GM12878 (cell line): ENCODE results near the gene GSTM2. TPM values are rescaled to one million over a fixed set of nuclear protein-coding genes. Genes with fewer than 3 reads are reported as not detected.

Experiments
- ATAC-seq: fragments of 200-7000 bp; cut with Tn5 transposase; 3 replicates; pipeline ENCODE4 v1.9.1; 2020; ENCODE audit warnings: mild to moderate bottlenecking, moderate library complexity
- BruUV-seq: library from RNA; stranded (reverse); fragments of 400-500 nt; replicated peaks from 2 replicates; lab custom pipeline; 2021; lab: Mats Ljungman, UMichigan
- CTCF ChIA-PET: fragments of 300-600 bp; sonication (Branson Sonifier 250); formaldehyde crosslinking; extraction: SDS; loops from one replicate; lab custom pipeline; 2021; ENCODE audit warnings: inconsistent platforms; lab: Yijun Ruan, JAX
- POLR2A ChIA-PET: fragments of 350-600 bp; formaldehyde crosslinking; extraction: SDS; loops from one replicate; lab custom pipeline; 2021; ENCODE audit warnings: inconsistent platforms; lab: Charles Lee
- RAD21 ChIA-PET: fragments of 300-600 bp; sonication (Branson Sonifier 250); formaldehyde crosslinking; loops from one replicate; lab custom pipeline; 2023; ENCODE audit warnings: antibody characterized with exemption; ENCODE audit not compliant: unreplicated experiment; lab: Charles Lee
- SMC1A ChIA-PET: fragments of 300-600 bp; sonication (Branson Sonifier 250); formaldehyde crosslinking; loops from one replicate; lab custom pipeline; 2023; ENCODE audit not compliant: unreplicated experiment, uncharacterized antibody; lab: Charles Lee
- DNase-seq: peaks from one replicate; pipeline ENCODE4 v3.0.0-alpha.2; 2011; ENCODE audit warnings: low read depth, low spot score
- FAIRE-seq: peaks from 3 replicates; lab custom pipeline; 2011; peaks lifted over from hg19 to GRCh38; lab: Jason Lieb, UNC
- H2AFZ ChIP-seq: 2 replicates; pipeline ENCODE4 v1.6.0; 2011; ENCODE audit warnings: low read depth, low read length, control low read depth; ENCODE audit not compliant: control insufficient read depth
- H3K27ac ChIP-seq: 2 replicates; pipeline ENCODE4 v1.5.1; 2011; ENCODE audit warnings: control low read depth; ENCODE audit not compliant: control insufficient read depth, insufficient read depth
- H3K27me3 ChIP-seq, 2 experiments: replicated peaks in 1 of 2; 2 replicates each; pipeline versions ENCODE4 v1.6.0 to v1.6.1; 2011; ENCODE audit warnings: low read length in 1 of 2; ENCODE audit not compliant: control insufficient read depth in 2 of 2, insufficient read depth in 2 of 2
- H3K36me3 ChIP-seq, 2 experiments: 2 replicates each; pipeline ENCODE4 v1.5.1; 2011; ENCODE audit warnings: low read length in 1 of 2; ENCODE audit not compliant: control insufficient read depth in 2 of 2, insufficient read depth in 2 of 2
- H3K4me1 ChIP-seq: 2 replicates; pipeline ENCODE4 v1.6.1; 2011; ENCODE audit warnings: mild to moderate bottlenecking, low read length, moderate library complexity, mixed read lengths; ENCODE audit not compliant: control insufficient read depth, insufficient read depth
- H3K4me2 ChIP-seq: 2 replicates; pipeline ENCODE4 v1.6.0; 2011; ENCODE audit warnings: control low read depth; ENCODE audit not compliant: control insufficient read depth, insufficient read depth
- H3K4me3 ChIP-seq: fragments of 200-600 bp; sonication (generic); 2 replicates; pipeline ENCODE4 v1.5.1; 2016
- H3K79me2 ChIP-seq: 2 replicates; pipeline ENCODE4 v1.6.0; 2011; ENCODE audit warnings: low read length; ENCODE audit not compliant: control insufficient read depth, insufficient read depth
- H3K9ac ChIP-seq: 2 replicates; pipeline ENCODE4 v1.8.0; 2011; ENCODE audit warnings: low read length, control low read depth, mixed read lengths; ENCODE audit not compliant: control insufficient read depth, insufficient read depth
- H3K9me3 ChIP-seq: replicated peaks from 3 replicates; pipeline ENCODE4 v1.5.1; 2011; ENCODE audit warnings: mild to moderate bottlenecking, low read length; ENCODE audit not compliant: control insufficient read depth, insufficient read depth
- H4K20me1 ChIP-seq: 2 replicates; pipeline ENCODE4 v1.6.0; 2011; ENCODE audit not compliant: control insufficient read depth, insufficient read depth
- CHD4 ChIP-seq: fragments of 200-600 bp; sonication (generic); IDR thresholded peaks from 2 replicates; pipeline ENCODE4 v1.6.1; 2016; ENCODE audit warnings: mild to moderate bottlenecking
- ESRRA ChIP-seq: IDR thresholded peaks from 2 replicates; pipeline ENCODE4 v1.6.1; 2012; ENCODE audit warnings: mild to moderate bottlenecking, low read length, improper control_type of control experiment
- GABPA ChIP-seq: IDR thresholded peaks from 2 replicates; pipeline ENCODE4 v1.6.1; 2014; ENCODE audit warnings: antibody characterized with exemption, low read depth, mild to moderate bottlenecking, inconsistent platforms
- MTA2 ChIP-seq: fragments of 450-650 bp; IDR thresholded peaks from 2 replicates; pipeline ENCODE4 v1.6.1; 2016; ENCODE audit warnings: low read depth, mild to moderate bottlenecking, moderate library complexity
- MTA3 ChIP-seq: IDR thresholded peaks from 2 replicates; pipeline ENCODE4 v1.6.1; 2012; ENCODE audit warnings: low read length, inconsistent platforms, borderline replicate concordance
- MYC ChIP-seq: IDR thresholded peaks from 2 replicates; pipeline ENCODE4 v1.6.1; 2011; ENCODE audit warnings: mild to moderate bottlenecking, low read length, moderate library complexity, inconsistent platforms; ENCODE audit not compliant: insufficient read depth, insufficient replicate concordance, insufficient read length, severe bottlenecking
- NR2C2 ChIP-seq: IDR thresholded peaks from 2 replicates; pipeline ENCODE4 v1.6.1; 2011; ENCODE audit warnings: borderline replicate concordance, low read depth; ENCODE audit not compliant: control insufficient read depth, insufficient read length
- SKIL ChIP-seq: fragments of 450-650 bp; IDR thresholded peaks from 2 replicates; pipeline ENCODE4 v1.6.1; 2017; ENCODE audit warnings: mild to moderate bottlenecking, low read depth, inconsistent platforms; ENCODE audit not compliant: poor library complexity, severe bottlenecking
- SMARCA5 ChIP-seq: fragments of 450-650 bp; IDR thresholded peaks from 2 replicates; pipeline ENCODE4 v1.6.1; 2017; ENCODE audit warnings: mild to moderate bottlenecking
- WGBS: methylation state at CpG from one replicate; pipeline ENCODE4 v1.1.6; 2016; ENCODE audit warnings: low lambda C conversion rate; ENCODE audit not compliant: insufficient replicate concordance, insufficient coverage; ENCODE audit errors: missing lambda C conversion rate; 5-methylcytosine and 5-hydroxymethylcytosine counted together
- in situ Hi-C: fragments of 300-500 bp; cut with MboI; formaldehyde crosslinking; loops from 9 replicates; pipeline ENCODE4 v1.14.3; 2018; ENCODE audit warnings: mixed read lengths
- intact Hi-C: fragments of 100-400 bp; cut with micrococcal nuclease; formaldehyde crosslinking; loops from one replicate; pipeline ENCODE4 v1.14.2; 2022; ENCODE audit not compliant: unreplicated experiment
- polyA plus RNA-seq, 11 experiments: library from polyadenylated mRNA; depleted of rRNA in 4 of 11; unstranded in 6 of 11; stranded (reverse) in 5 of 11; fragments of >200 nt; fragmentation: Nextera tagmentation in 4 of 11; fragmentation: Illumina TruSeq in 1 of 11; extraction: Ambion mirVana in 4 of 11; extraction: Trizol in 1 of 11; gene quantifications; 1 replicate in 1 of 11; 2 replicates in 10 of 11; pipeline versions ENCODE4 v1.2.1 to v1.2.3, GENCODE V29; 2011 to 2016; ENCODE audit warnings: inconsistent platforms in 2 of 11, missing spikeins in 2 of 11, low read depth in 1 of 11
- total RNA-seq, 4 experiments: library from RNA; depleted of rRNA in 3 of 4; stranded (reverse); fragments of >200 nt in 3 of 4; fragmentation: Illumina TruSeq in 1 of 4; extraction: Trizol in 1 of 4; gene quantifications; 2 replicates each; pipeline versions ENCODE4 v1.2.1 to v1.2.3, GENCODE V29; 2013 to 2021
- TF ChIP-seq, protein P1 (sequence below): fragments of 450-650 bp; IDR thresholded peaks from 2 replicates; pipeline ENCODE4 v1.6.1; 2017; ENCODE audit warnings: borderline replicate concordance

GSTM2 gene
- total and polyA plus RNA-seq, 10 of the 15 experiments (the other 5 are each of a cell fraction or from before 2014, with no cell fraction given) = 8.3 to 32.3 (median 20.2) TPM

GRCh38 chr1:109641861-109642260, 26.0 kb upstream of the GSTM2 start:
- intact Hi-C loops = loop anchor here (5.0 kb wide), 4 partner anchors 45 to 340 kb away; partner anchors contain the start of genes AHCYL1, GNAI3 and GSTM1
- SMC1A ChIA-PET = interaction anchor here (1.3 to 9.1 kb wide), 8 partner anchors 9 to 344 kb away, joined by 5 to 117 read pairs (median 39); partner anchors contain the start of genes AHCYL1 and GSTM4

More at GRCh38 chr1:109641861-109642260, 26.0 kb upstream of the GSTM2 start:
- ChIA-PET POLR2A (interaction anchor here (3.2 kb wide), 1 partner anchor 93 kb away, joined by 13 read pairs; the partner anchor contains the start of gene GNAI3), RAD21 (interaction anchor here (1.3 to 7.3 kb wide), 7 partner anchors 9 to 343 kb away, joined by 3 to 106 read pairs (median 48); partner anchors contain the start of genes AHCYL1 and GNAI3), CTCF (interaction anchor here (0.5 to 10.7 kb wide), 15 partner anchors 12 to 369 kb away, joined by 3 to 299 read pairs (median 30); partner anchors contain the start of genes AHCYL1, GNAI3, GSTM1 and GSTM2)
- Histone ChIP-seq H2AFZ (no peak overlapping the region), H3K4me3 (no peak overlapping the region), H3K9ac (no peak overlapping the region), H3K79me2 (no peaks in the 10 kb centered on the region), H3K4me2 (no peak overlapping the region), H3K27ac (no peak overlapping the region), H4K20me1 (no peaks in the 10 kb centered on the region), H3K36me3 (no peaks in the 10 kb centered on the region), H3K27me3 (no peaks in the 10 kb centered on the region), H3K4me1 (peaks cover 9% of the 10 kb centered on the region), H3K9me3 (no peaks in the 10 kb centered on the region)
- ATAC-seq (no peak), DNase-seq (no peak), FAIRE-seq (no peak)
- in situ Hi-C loops = loop anchor here (5.0 kb wide), 2 partner anchors 130 to 345 kb away; no protein-coding TSS in a partner anchor
- TF ChIP-seq, protein P1, sequence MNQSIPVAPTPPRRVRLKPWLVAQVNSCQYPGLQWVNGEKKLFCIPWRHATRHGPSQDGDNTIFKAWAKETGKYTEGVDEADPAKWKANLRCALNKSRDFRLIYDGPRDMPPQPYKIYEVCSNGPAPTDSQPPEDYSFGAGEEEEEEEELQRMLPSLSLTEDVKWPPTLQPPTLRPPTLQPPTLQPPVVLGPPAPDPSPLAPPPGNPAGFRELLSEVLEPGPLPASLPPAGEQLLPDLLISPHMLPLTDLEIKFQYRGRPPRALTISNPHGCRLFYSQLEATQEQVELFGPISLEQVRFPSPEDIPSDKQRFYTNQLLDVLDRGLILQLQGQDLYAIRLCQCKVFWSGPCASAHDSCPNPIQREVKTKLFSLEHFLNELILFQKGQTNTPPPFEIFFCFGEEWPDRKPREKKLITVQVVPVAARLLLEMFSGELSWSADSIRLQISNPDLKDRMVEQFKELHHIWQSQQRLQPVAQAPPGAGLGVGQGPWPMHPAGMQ = no peak
- TF ChIP-seq CHD4 = no peak
- no peak for TF ChIP-seq SKIL
- no peak for TF ChIP-seq ESRRA
- TF ChIP-seq MYC = no peak
- no peak for TF ChIP-seq SMARCA5
- TF ChIP-seq GABPA = no peak
- no peak for TF ChIP-seq MTA3
- TF ChIP-seq MTA2 = no peak
- no peak for TF ChIP-seq NR2C2
- BruUV-seq = no TSS peak
- WGBS = 64% methylated on average over 2 of the region's 2 CpGs
